Measurements from ENCODE around the gene PPP3CA.

Gene PPP3CA

GRCh38 chr4:101035487-101035886, 311.8 kb downstream of the PPP3CA start:
- H3K27ac ChIP-seq: no peak overlapping the region
- no peak for DNase-seq (ENCODE audit: low read depth, low spot score)
- H3K9me3 ChIP-seq (ENCODE audit: low read depth, low read length): no peaks in the 10 kb centered on the region
- H3K36me3 ChIP-seq (ENCODE audit: insufficient read depth, low read length): 0 out of 2 replicates have a peak, but pooled peaks cover 4% of the 10 kb centered on the region
- TF ChIP-seq EZH2 (IDR thresholded peaks at IDR 0.05): no peak
- TF ChIP-seq POLR2AphosphoS5 (IDR thresholded peaks at IDR 0.05; ENCODE audit: borderline replicate concordance, low read depth, low read length): no peak
- TF ChIP-seq FOXP2 (optimal IDR thresholded peaks at IDR 0.05; ENCODE audit: control extremely low read depth, extremely low read length, insufficient read depth): no peak
- H3K4me3 ChIP-seq: no peak overlapping the region
- no peak overlapping the region for H3K9ac ChIP-seq (ENCODE audit: insufficient read length)

- H3K27ac ChIP-seq: no peak overlapping the region
- TF ChIP-seq FOXP2 (optimal IDR thresholded peaks at IDR 0.05; ENCODE audit: control extremely low read depth, extremely low read length, insufficient read depth) (no peak), EZH2 (IDR thresholded peaks at IDR 0.05) (no peak)
Measured at GRCh38 chr4:101033986-101034385, 313.3 kb downstream of the PPP3CA start.

GRCh38 chr4:101032541-101032940, 314.8 kb downstream of the PPP3CA start:
- no peak for DNase-seq (ENCODE audit: low read depth, low spot score)
- Histone ChIP-seq H3K36me3 (ENCODE audit: insufficient read depth, low read length) (0 out of 2 replicates have a peak, but pooled peaks cover 4% of the 10 kb centered on the region), H3K9ac (ENCODE audit: insufficient read length) (no peak overlapping the region), H3K9me3 (ENCODE audit: low read depth, low read length) (no peaks in the 10 kb centered on the region), H3K27ac (no peak overlapping the region), H3K4me3 (no peak overlapping the region)
- TF ChIP-seq EZH2 (IDR thresholded peaks at IDR 0.05): no peak
- TF ChIP-seq POLR2AphosphoS5 (IDR thresholded peaks at IDR 0.05; ENCODE audit: borderline replicate concordance, low read depth, low read length): no peak
- no peak for TF ChIP-seq FOXP2 (optimal IDR thresholded peaks at IDR 0.05; ENCODE audit: control extremely low read depth, extremely low read length, insufficient read depth)

More at GRCh38 chr4:101033986-101034385, 313.3 kb downstream of the PPP3CA start:
- Histone ChIP-seq H3K4me3 (no peak overlapping the region), H3K36me3 (ENCODE audit: insufficient read depth, low read length) (0 out of 2 replicates have a peak, but pooled peaks cover 4% of the 10 kb centered on the region), H3K9me3 (ENCODE audit: low read depth, low read length) (no peaks in the 10 kb centered on the region), H3K9ac (ENCODE audit: insufficient read length) (no peak overlapping the region)
- DNase-seq (ENCODE audit: low read depth, low spot score): no peak

- Histone ChIP-seq H3K36me3 (ENCODE audit: insufficient read depth, low read length) (0 out of 2 replicates have a peak, but pooled peaks cover 4% of the 10 kb centered on the region), H3K27ac (no peak overlapping the region), H3K9ac (ENCODE audit: insufficient read length) (no peak overlapping the region), H3K9me3 (ENCODE audit: low read depth, low read length) (no peaks in the 10 kb centered on the region), H3K4me3 (no peak overlapping the region)
- TF ChIP-seq FOXP2 (optimal IDR thresholded peaks at IDR 0.05; ENCODE audit: control extremely low read depth, extremely low read length, insufficient read depth) (no peak), EZH2 (IDR thresholded peaks at IDR 0.05) (no peak), POLR2AphosphoS5 (IDR thresholded peaks at IDR 0.05; ENCODE audit: borderline replicate concordance, low read depth, low read length) (no peak)
- DNase-seq (ENCODE audit: low read depth, low spot score): no peak
Measured at GRCh38 chr4:101031971-101032370, 315.4 kb downstream of the PPP3CA start.

- DNase-seq (ENCODE audit: low read depth, low spot score): no peak
- 0 out of 2 replicates have a peak, but pooled peaks cover 4% of the 10 kb centered on the region for H3K36me3 ChIP-seq (ENCODE audit: insufficient read depth, low read length)
- H3K27ac ChIP-seq: peak overlapping the region; percentile 88; the same call in 1 of the 2 replicates
- no peak overlapping the region for H3K9ac ChIP-seq (ENCODE audit: insufficient read length)
- no peak for TF ChIP-seq EZH2 (IDR thresholded peaks at IDR 0.05)
- no peaks in the 10 kb centered on the region for H3K9me3 ChIP-seq (ENCODE audit: low read depth, low read length)
- no peak overlapping the region for H3K4me3 ChIP-seq
Measured at GRCh38 chr4:101028886-101029285, 318.4 kb downstream of the PPP3CA start.

- H3K36me3 ChIP-seq (ENCODE audit: insufficient read depth, low read length): 0 out of 2 replicates have a peak, but pooled peaks cover 4% of the 10 kb centered on the region
- no peak overlapping the region for H3K4me3 ChIP-seq
- DNase-seq (ENCODE audit: low read depth, low spot score): no peak
- no peak for TF ChIP-seq POLR2AphosphoS5 (IDR thresholded peaks at IDR 0.05; ENCODE audit: borderline replicate concordance, low read depth, low read length)
- no peak for TF ChIP-seq EZH2 (IDR thresholded peaks at IDR 0.05)
- H3K27ac ChIP-seq: no peak overlapping the region
- H3K9me3 ChIP-seq (ENCODE audit: low read depth, low read length): no peaks in the 10 kb centered on the region
- no peak overlapping the region for H3K9ac ChIP-seq (ENCODE audit: insufficient read length)
Measured at GRCh38 chr4:101027721-101028120, 319.6 kb downstream of the PPP3CA start.

- H3K9ac ChIP-seq (ENCODE audit: insufficient read length): no peak overlapping the region
- no peak for DNase-seq (ENCODE audit: low read depth, low spot score)
- H3K9me3 ChIP-seq (ENCODE audit: low read depth, low read length): no peaks in the 10 kb centered on the region
- no peak overlapping the region for H3K4me3 ChIP-seq
- TF ChIP-seq POLR2AphosphoS5 (IDR thresholded peaks at IDR 0.05; ENCODE audit: borderline replicate concordance, low read depth, low read length): no peak
- no peak for TF ChIP-seq FOXP2 (optimal IDR thresholded peaks at IDR 0.05; ENCODE audit: control extremely low read depth, extremely low read length, insufficient read depth)
- no peak for TF ChIP-seq EZH2 (IDR thresholded peaks at IDR 0.05)
- no peaks in the 10 kb centered on the region for H3K36me3 ChIP-seq (ENCODE audit: insufficient read depth, low read length)
- no peak overlapping the region for H3K27ac ChIP-seq
Measured at GRCh38 chr4:101025755-101026154, 321.6 kb downstream of the PPP3CA start.

- H3K9me3 ChIP-seq (ENCODE audit: low read depth, low read length): no peaks in the 10 kb centered on the region
- no peak overlapping the region for H3K27ac ChIP-seq
- no peak overlapping the region for H3K9ac ChIP-seq (ENCODE audit: insufficient read length)
- no peak for DNase-seq (ENCODE audit: low read depth, low spot score)
- TF ChIP-seq FOXP2 (optimal IDR thresholded peaks at IDR 0.05; ENCODE audit: control extremely low read depth, extremely low read length, insufficient read depth) (no peak), POLR2AphosphoS5 (IDR thresholded peaks at IDR 0.05; ENCODE audit: borderline replicate concordance, low read depth, low read length) (no peak), EZH2 (IDR thresholded peaks at IDR 0.05) (no peak)
- H3K36me3 ChIP-seq (ENCODE audit: insufficient read depth, low read length): no peaks in the 10 kb centered on the region
- no peak overlapping the region for H3K4me3 ChIP-seq
Measured at GRCh38 chr4:101022151-101023024, 324.9 kb downstream of the PPP3CA start.

- Histone ChIP-seq H3K9me3 (ENCODE audit: low read depth, low read length) (no peaks in the 10 kb centered on the region), H3K36me3 (ENCODE audit: insufficient read depth, low read length) (no peaks in the 10 kb centered on the region), H3K4me3 (no peak overlapping the region), H3K27ac (no peak overlapping the region), H3K9ac (ENCODE audit: insufficient read length) (no peak overlapping the region)
- TF ChIP-seq EZH2 (IDR thresholded peaks at IDR 0.05): no peak
- TF ChIP-seq POLR2AphosphoS5 (IDR thresholded peaks at IDR 0.05; ENCODE audit: borderline replicate concordance, low read depth, low read length): no peak
- no peak for TF ChIP-seq FOXP2 (optimal IDR thresholded peaks at IDR 0.05; ENCODE audit: control extremely low read depth, extremely low read length, insufficient read depth)
- DNase-seq (ENCODE audit: low read depth, low spot score): no peak
Measured at GRCh38 chr4:101020956-101021355, 326.4 kb downstream of the PPP3CA start.

All from SK-N-MC (cell line).